Cardiac muscle cell (in vitro differentiated cells and primary cell): ENCODE results near the gene STK25. TPM values are rescaled to one million over a fixed set of nuclear protein-coding genes. Genes with fewer than 3 reads are reported as not detected.

Experiments
- DNase-seq, 2 donors: peaks; one replicate each; pipeline versions ENCODE4 v3.0.0 to v3.0.0-alpha.2; 2010 to 2017; ENCODE audit warnings: low read depth in 1 of 2, low spot score in 1 of 2
- H3K27ac ChIP-seq: fragments of 200-600 bp; sonication (generic); 2 replicates; pipeline ENCODE4 v1.5.1; 2016
- H3K27me3 ChIP-seq: fragments of 200-600 bp; sonication (generic); 2 replicates; pipeline ENCODE4 v1.6.0; 2016; ENCODE audit warnings: control low read depth
- H3K36me3 ChIP-seq: fragments of 200-600 bp; sonication (generic); 2 replicates; pipeline ENCODE4 v1.5.1; 2016; ENCODE audit warnings: control low read depth
- H3K4me1 ChIP-seq: fragments of 200-600 bp; sonication (generic); 2 replicates; pipeline ENCODE4 v1.8.1; 2017; ENCODE audit warnings: low read depth, mild to moderate bottlenecking, mixed run types
- H3K4me3 ChIP-seq: fragments of 200-600 bp; sonication (generic); 2 replicates; pipeline ENCODE4 v1.5.1; 2016; ENCODE audit warnings: mild to moderate bottlenecking
- H3K9me3 ChIP-seq: fragments of 200-600 bp; sonication (generic); 2 replicates; pipeline ENCODE4 v1.5.1; 2017; ENCODE audit warnings: low read depth, mild to moderate bottlenecking, control low read depth
- polyA plus RNA-seq: library from polyadenylated mRNA; unstranded; fragments of >200 nt; fragmentation: Nextera tagmentation; extraction: Ambion mirVana; gene quantifications from 2 replicates; pipeline ENCODE4 v1.2.1, GENCODE V29; 2016
- total RNA-seq: library from RNA; depleted of rRNA; stranded (reverse); fragments of >200 nt; gene quantifications from 2 replicates; pipeline ENCODE4 v1.2.3, GENCODE V29; 2016
- TF ChIP-seq, protein P1 (sequence below): IDR thresholded peaks from 2 replicates; pipeline ENCODE4 v1.5.1; 2012; ENCODE audit warnings: low read depth, mild to moderate bottlenecking, low read length

The STK25 gene
- 360 and 422 TPM in 2 replicates for total RNA-seq
- polyA plus RNA-seq: 295 and 302 TPM in 2 replicates

GRCh38 chr2:241508240-241509154 lies at the start of gene STK25:
TSS of gene STK25 (minus strand) at chr2:241508584. CDS start at chr2:241508035, 549 bp downstream.
- DNase-seq: peak; percentile 99
- Histone ChIP-seq H3K36me3 (no peaks in the 10 kb centered on the region), H3K4me1 (peaks cover 22% of the 10 kb centered on the region), H3K4me3 (peak within 1 kb of the TSS; percentile 94), H3K27ac (peak within 1 kb of the TSS; percentile 89), H3K9me3 (no peaks in the 10 kb centered on the region), H3K27me3 (no peaks in the 10 kb centered on the region)
- TF ChIP-seq, protein P1, sequence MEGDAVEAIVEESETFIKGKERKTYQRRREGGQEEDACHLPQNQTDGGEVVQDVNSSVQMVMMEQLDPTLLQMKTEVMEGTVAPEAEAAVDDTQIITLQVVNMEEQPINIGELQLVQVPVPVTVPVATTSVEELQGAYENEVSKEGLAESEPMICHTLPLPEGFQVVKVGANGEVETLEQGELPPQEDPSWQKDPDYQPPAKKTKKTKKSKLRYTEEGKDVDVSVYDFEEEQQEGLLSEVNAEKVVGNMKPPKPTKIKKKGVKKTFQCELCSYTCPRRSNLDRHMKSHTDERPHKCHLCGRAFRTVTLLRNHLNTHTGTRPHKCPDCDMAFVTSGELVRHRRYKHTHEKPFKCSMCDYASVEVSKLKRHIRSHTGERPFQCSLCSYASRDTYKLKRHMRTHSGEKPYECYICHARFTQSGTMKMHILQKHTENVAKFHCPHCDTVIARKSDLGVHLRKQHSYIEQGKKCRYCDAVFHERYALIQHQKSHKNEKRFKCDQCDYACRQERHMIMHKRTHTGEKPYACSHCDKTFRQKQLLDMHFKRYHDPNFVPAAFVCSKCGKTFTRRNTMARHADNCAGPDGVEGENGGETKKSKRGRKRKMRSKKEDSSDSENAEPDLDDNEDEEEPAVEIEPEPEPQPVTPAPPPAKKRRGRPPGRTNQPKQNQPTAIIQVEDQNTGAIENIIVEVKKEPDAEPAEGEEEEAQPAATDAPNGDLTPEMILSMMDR: no peak

DNA sequence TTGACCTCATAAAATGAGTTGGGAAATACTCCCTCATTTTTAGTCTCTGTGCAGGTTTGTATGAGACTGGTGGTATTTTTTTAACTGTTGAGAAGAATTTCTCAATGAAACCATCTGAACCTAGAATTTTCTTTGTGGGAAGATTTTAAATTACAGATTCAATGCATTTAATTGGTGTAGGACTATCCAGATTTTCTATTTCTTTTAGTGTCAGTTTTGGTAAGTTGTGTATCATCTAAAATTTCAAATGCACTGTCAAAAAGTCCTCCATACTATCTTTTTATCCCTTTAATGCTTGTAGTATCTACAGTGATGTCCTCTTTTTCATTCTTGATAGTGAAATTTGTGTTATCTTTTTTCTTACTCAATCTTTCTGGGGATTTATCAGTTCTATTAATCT lies 48.4 kb upstream of the STK25 start:
- no peak for DNase-seq
- TF ChIP-seq, protein P1: no peak
- Histone ChIP-seq H3K4me1 (no peaks in the 10 kb centered on the region), H3K4me3 (no peak overlapping the region), H3K9me3 (no peaks in the 10 kb centered on the region), H3K27ac (no peak overlapping the region), H3K27me3 (no peaks in the 10 kb centered on the region), H3K36me3 (no peaks in the 10 kb centered on the region)

DNA sequence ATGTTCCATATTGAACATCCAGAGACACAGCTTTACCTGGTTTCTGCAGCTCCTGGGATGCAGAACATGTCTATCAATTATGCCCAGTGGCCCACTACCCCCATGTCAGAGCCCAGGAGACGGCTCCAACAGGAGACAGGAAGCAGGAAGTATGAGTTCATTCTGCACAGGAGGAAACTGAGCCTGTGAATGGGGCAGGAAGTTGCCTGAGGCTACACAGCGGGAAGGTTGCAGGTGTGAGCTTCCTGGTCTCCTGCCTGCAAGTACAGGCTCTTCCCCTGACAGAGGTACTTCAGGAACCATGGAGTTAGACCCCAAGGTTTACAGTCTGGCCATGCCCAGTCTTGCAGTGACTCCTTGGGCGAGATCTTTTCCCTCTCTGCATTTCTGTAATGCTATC lies 47.3 kb upstream of the STK25 start:
- no peaks in the 10 kb centered on the region for H3K4me1 ChIP-seq
- DNase-seq: no peak
- no peak overlapping the region for H3K27ac ChIP-seq
- TF ChIP-seq, protein P1: no peak
- no peaks in the 10 kb centered on the region for H3K9me3 ChIP-seq
- no peak overlapping the region for H3K4me3 ChIP-seq
- no peaks in the 10 kb centered on the region for H3K27me3 ChIP-seq
- no peaks in the 10 kb centered on the region for H3K36me3 ChIP-seq

- H3K36me3 ChIP-seq: no peaks in the 10 kb centered on the region
- no peak for DNase-seq
- H3K27ac ChIP-seq: no peak overlapping the region
- no peaks in the 10 kb centered on the region for H3K9me3 ChIP-seq
- no peak overlapping the region for H3K4me3 ChIP-seq
- TF ChIP-seq, protein P1: no peak
- no peaks in the 10 kb centered on the region for H3K27me3 ChIP-seq
- H3K4me1 ChIP-seq: no peaks in the 10 kb centered on the region
Measured at GRCh38 chr2:241554610-241555322, 46.4 kb upstream of the STK25 start.

DNA sequence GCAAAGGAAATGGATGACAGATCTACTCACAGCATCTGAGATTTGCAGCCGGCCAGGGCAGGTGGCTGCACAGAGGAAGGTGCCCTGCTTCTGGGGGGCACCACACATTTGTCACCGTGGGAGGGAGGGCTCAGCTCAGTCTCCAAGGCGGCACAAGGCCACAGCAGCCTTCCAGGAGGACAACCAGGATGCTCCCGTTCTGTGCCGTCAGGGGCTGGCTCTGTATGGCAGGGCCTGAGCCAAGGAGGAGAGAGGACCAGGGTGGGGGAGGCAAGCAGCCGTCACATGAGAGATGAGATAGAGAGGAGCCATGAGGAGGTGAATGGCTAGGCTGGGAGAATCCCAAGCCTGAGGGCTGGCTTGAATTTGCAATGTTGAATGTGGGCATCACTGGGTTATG lies 45.6 kb upstream of the STK25 start:
- no peaks in the 10 kb centered on the region for H3K27me3 ChIP-seq
- DNase-seq: no peak
- H3K36me3 ChIP-seq: no peaks in the 10 kb centered on the region
- H3K4me3 ChIP-seq: no peak overlapping the region
- H3K9me3 ChIP-seq: no peaks in the 10 kb centered on the region
- H3K27ac ChIP-seq: no peak overlapping the region
- TF ChIP-seq, protein P1: no peak
- no peaks in the 10 kb centered on the region for H3K4me1 ChIP-seq
